HCT116 (cell line): Measurements from ENCODE around the gene LIPI.

Experiments
- EGR1 ChIP-seq: IDR thresholded peaks from 2 replicates; pipeline ENCODE4 v1.6.1; 2012; ENCODE audit warnings: low read depth
- SP1 ChIP-seq: IDR thresholded peaks from 2 replicates; pipeline ENCODE4 v1.6.1; 2012; ENCODE audit warnings: low read depth

GRCh38 chr21:14084701-14085100 is 126.1 kb downstream of the LIPI start:
- TF ChIP-seq EGR1, result no peak
- TF ChIP-seq SP1, result no peak
